GM12878 (cell line): ENCODE measurements around the gene ARHGAP26. TPM values are rescaled to one million over a fixed set of nuclear protein-coding genes. Genes with fewer than 3 reads are reported as not detected.
A peak's percentile ranks its signal among the peaks of the same experiment; 100 is the strongest.

Experiments
- ATAC-seq: fragments of 200-7000 bp; cut with Tn5 transposase; 3 replicates; pipeline ENCODE4 v1.9.1; 2020; ENCODE audit warnings: mild to moderate bottlenecking, moderate library complexity
- BruUV-seq: library from RNA; stranded (reverse); fragments of 400-500 nt; replicated peaks from 2 replicates; lab custom pipeline; 2021; lab: Mats Ljungman, UMichigan
- CTCF ChIA-PET: fragments of 300-600 bp; sonication (Branson Sonifier 250); formaldehyde crosslinking; extraction: SDS; loops from one replicate; lab custom pipeline; 2021; ENCODE audit warnings: inconsistent platforms; lab: Yijun Ruan, JAX
- POLR2A ChIA-PET: fragments of 350-600 bp; formaldehyde crosslinking; extraction: SDS; loops from one replicate; lab custom pipeline; 2021; ENCODE audit warnings: inconsistent platforms; lab: Charles Lee
- RAD21 ChIA-PET: fragments of 300-600 bp; sonication (Branson Sonifier 250); formaldehyde crosslinking; loops from one replicate; lab custom pipeline; 2023; ENCODE audit warnings: antibody characterized with exemption; ENCODE audit not compliant: unreplicated experiment; lab: Charles Lee
- SMC1A ChIA-PET: fragments of 300-600 bp; sonication (Branson Sonifier 250); formaldehyde crosslinking; loops from one replicate; lab custom pipeline; 2023; ENCODE audit not compliant: unreplicated experiment, uncharacterized antibody; lab: Charles Lee
- DNase-seq: peaks from one replicate; pipeline ENCODE4 v3.0.0-alpha.2; 2011; ENCODE audit warnings: low read depth, low spot score
- FAIRE-seq: peaks from 3 replicates; lab custom pipeline; 2011; peaks lifted over from hg19 to GRCh38; lab: Jason Lieb, UNC
- H2AFZ ChIP-seq: 2 replicates; pipeline ENCODE4 v1.6.0; 2011; ENCODE audit warnings: low read depth, low read length, control low read depth; ENCODE audit not compliant: control insufficient read depth
- H3K27ac ChIP-seq: 2 replicates; pipeline ENCODE4 v1.5.1; 2011; ENCODE audit warnings: control low read depth; ENCODE audit not compliant: control insufficient read depth, insufficient read depth
- H3K27me3 ChIP-seq, 2 experiments: replicated peaks in 1 of 2; 2 replicates each; pipeline versions ENCODE4 v1.6.0 to v1.6.1; 2011; ENCODE audit warnings: low read length in 1 of 2; ENCODE audit not compliant: control insufficient read depth in 2 of 2, insufficient read depth in 2 of 2
- H3K36me3 ChIP-seq, 2 experiments: 2 replicates each; pipeline ENCODE4 v1.5.1; 2011; ENCODE audit warnings: low read length in 1 of 2; ENCODE audit not compliant: control insufficient read depth in 2 of 2, insufficient read depth in 2 of 2
- H3K4me1 ChIP-seq: 2 replicates; pipeline ENCODE4 v1.6.1; 2011; ENCODE audit warnings: mild to moderate bottlenecking, low read length, moderate library complexity, mixed read lengths; ENCODE audit not compliant: control insufficient read depth, insufficient read depth
- H3K4me2 ChIP-seq: 2 replicates; pipeline ENCODE4 v1.6.0; 2011; ENCODE audit warnings: control low read depth; ENCODE audit not compliant: control insufficient read depth, insufficient read depth
- H3K4me3 ChIP-seq: fragments of 200-600 bp; sonication (generic); 2 replicates; pipeline ENCODE4 v1.5.1; 2016
- H3K79me2 ChIP-seq: 2 replicates; pipeline ENCODE4 v1.6.0; 2011; ENCODE audit warnings: low read length; ENCODE audit not compliant: control insufficient read depth, insufficient read depth
- H3K9ac ChIP-seq: 2 replicates; pipeline ENCODE4 v1.8.0; 2011; ENCODE audit warnings: low read length, control low read depth, mixed read lengths; ENCODE audit not compliant: control insufficient read depth, insufficient read depth
- H3K9me3 ChIP-seq: replicated peaks from 3 replicates; pipeline ENCODE4 v1.5.1; 2011; ENCODE audit warnings: mild to moderate bottlenecking, low read length; ENCODE audit not compliant: control insufficient read depth, insufficient read depth
- H4K20me1 ChIP-seq: 2 replicates; pipeline ENCODE4 v1.6.0; 2011; ENCODE audit not compliant: control insufficient read depth, insufficient read depth
- CBFB ChIP-seq: IDR thresholded peaks from 2 replicates; pipeline ENCODE4 v1.6.1; 2016; ENCODE audit warnings: antibody characterized with exemption, low read depth
- E2F4 ChIP-seq: IDR thresholded peaks from 2 replicates; pipeline ENCODE4 v1.6.1; 2012; ENCODE audit warnings: low read depth, low read length, improper control_type of control experiment
- EP300 ChIP-seq, 2 experiments: fragments of 150-350 bp in 1 of 2; IDR thresholded peaks; 2 replicates each; pipeline ENCODE4 v1.6.1; 2011 to 2012; ENCODE audit warnings: low read depth in 2 of 2, low read length in 2 of 2, borderline replicate concordance in 1 of 2, improper control_type of control experiment in 1 of 2, inconsistent platforms in 1 of 2; ENCODE audit not compliant: control insufficient read depth in 1 of 2
- GABPA ChIP-seq: IDR thresholded peaks from 2 replicates; pipeline ENCODE4 v1.6.1; 2014; ENCODE audit warnings: antibody characterized with exemption, low read depth, mild to moderate bottlenecking, inconsistent platforms
- IKZF1 ChIP-seq: fragments of 450-650 bp; conservative IDR thresholded peaks from 2 replicates; pipeline ENCODE4 v1.6.1; 2017; ENCODE audit warnings: antibody characterized with exemption, mild to moderate bottlenecking
- IKZF2 ChIP-seq, 2 experiments: fragments of 450-650 bp; IDR thresholded peaks; 2 replicates each; pipeline ENCODE4 v1.6.1; 2017; ENCODE audit warnings: mild to moderate bottlenecking in 2 of 2, moderate library complexity in 2 of 2
- JUNB ChIP-seq: IDR thresholded peaks from 2 replicates; pipeline ENCODE4 v1.6.1; 2016; ENCODE audit warnings: antibody characterized with exemption, mild to moderate bottlenecking
- MLLT1 ChIP-seq: fragments of 450-650 bp; IDR thresholded peaks from 2 replicates; pipeline ENCODE4 v1.6.1; 2016; ENCODE audit warnings: mild to moderate bottlenecking
- RB1 ChIP-seq: fragments of 450-650 bp; formaldehyde crosslinking; IDR thresholded peaks from 2 replicates; pipeline ENCODE4 v1.6.1; 2017; ENCODE audit warnings: mild to moderate bottlenecking, borderline replicate concordance
- RUNX3 ChIP-seq: IDR thresholded peaks from 2 replicates; pipeline ENCODE4 v1.6.1; 2012; ENCODE audit warnings: low read length, inconsistent platforms
- SRF ChIP-seq, 2 experiments: IDR thresholded peaks; 2 replicates each; pipeline ENCODE4 v1.6.1; 2011; ENCODE audit warnings: low read depth in 2 of 2, low read length in 2 of 2, mild to moderate bottlenecking in 1 of 2, moderate library complexity in 1 of 2
- TAF1 ChIP-seq: IDR thresholded peaks from 2 replicates; pipeline ENCODE4 v1.6.1; 2011; ENCODE audit warnings: mild to moderate bottlenecking, low read depth, low read length, borderline replicate concordance
- TCF7 ChIP-seq: IDR thresholded peaks from 2 replicates; pipeline ENCODE4 v1.6.1; 2014; ENCODE audit warnings: antibody characterized with exemption, borderline replicate concordance
- USF2 ChIP-seq: IDR thresholded peaks from 2 replicates; pipeline ENCODE4 v1.6.1; 2011; ENCODE audit warnings: low read depth, low read length, improper control_type of control experiment, borderline replicate concordance
- WGBS: methylation state at CpG from one replicate; pipeline ENCODE4 v1.1.6; 2016; ENCODE audit warnings: low lambda C conversion rate; ENCODE audit not compliant: insufficient replicate concordance, insufficient coverage; ENCODE audit errors: missing lambda C conversion rate; 5-methylcytosine and 5-hydroxymethylcytosine counted together
- in situ Hi-C: fragments of 300-500 bp; cut with MboI; formaldehyde crosslinking; loops from 9 replicates; pipeline ENCODE4 v1.14.3; 2018; ENCODE audit warnings: mixed read lengths
- intact Hi-C: fragments of 100-400 bp; cut with micrococcal nuclease; formaldehyde crosslinking; loops from one replicate; pipeline ENCODE4 v1.14.2; 2022; ENCODE audit not compliant: unreplicated experiment
- polyA plus RNA-seq, 11 experiments: library from polyadenylated mRNA; depleted of rRNA in 4 of 11; unstranded in 6 of 11; stranded (reverse) in 5 of 11; fragments of >200 nt; fragmentation: Nextera tagmentation in 4 of 11; fragmentation: Illumina TruSeq in 1 of 11; extraction: Ambion mirVana in 4 of 11; extraction: Trizol in 1 of 11; gene quantifications; 1 replicate in 1 of 11; 2 replicates in 10 of 11; pipeline versions ENCODE4 v1.2.1 to v1.2.3, GENCODE V29; 2011 to 2016; ENCODE audit warnings: inconsistent platforms in 2 of 11, missing spikeins in 2 of 11, low read depth in 1 of 11
- total RNA-seq, 4 experiments: library from RNA; depleted of rRNA in 3 of 4; stranded (reverse); fragments of >200 nt in 3 of 4; fragmentation: Illumina TruSeq in 1 of 4; extraction: Trizol in 1 of 4; gene quantifications; 2 replicates each; pipeline versions ENCODE4 v1.2.1 to v1.2.3, GENCODE V29; 2013 to 2021

The ARHGAP26 gene
- total and polyA plus RNA-seq, 10 of the 15 experiments (the other 5 are each of a cell fraction or from before 2014, with no cell fraction given), result 9.4 to 41.5 (median 19.3) TPM

GRCh38 chr5:143188083-143188482 lies 417.9 kb downstream of the ARHGAP26 start (continued):
- TF ChIP-seq CBFB (no peak), RUNX3 (peak; percentile 53), USF2 (no peak), SRF (IDR thresholded peaks at IDR 0.05; ENCODE audit: low read depth in 2 of 2, low read length in 2 of 2) (no peak), E2F4 (no peak)

GRCh38 chr5:143188692-143189091 lies 418.5 kb downstream of the ARHGAP26 start:
- RAD21 ChIA-PET, result interaction anchor here (0.8 to 10.8 kb wide), 22 partner anchors 11 to 215 kb away, joined by 3 to 227 read pairs (median 6); partner anchors contain the start of gene NR3C1
- BruUV-seq, result no TSS peak
- peaks cover 7% of the 10 kb centered on the region; the same call in 2 of the 3 replicates for H3K9me3 ChIP-seq
- no peaks in the 10 kb centered on the region; a peak in 1 of 4 replicates for H3K36me3 ChIP-seq
- peak overlapping the region; percentile 66 for H3K27ac ChIP-seq
- H3K27me3 ChIP-seq, result no peaks in the 10 kb centered on the region
- POLR2A ChIA-PET, result interaction anchor here (0.7 to 4.7 kb wide), 16 partner anchors 8 to 252 kb away, joined by 3 to 23 read pairs (median 6); no protein-coding TSS in a partner anchor
- intact Hi-C loops (no loop called here), in situ Hi-C loops (no loop called here)
- DNase-seq, result no peak
- SMC1A ChIA-PET, result interaction anchor here (0.6 to 12.3 kb wide), 35 partner anchors 7 to 639 kb away, joined by 3 to 193 read pairs (median 6); no protein-coding TSS in a partner anchor
- H4K20me1 ChIP-seq, result no peaks in the 10 kb centered on the region
- no peak overlapping the region for H3K9ac ChIP-seq
- H3K4me2 ChIP-seq, result peak overlapping the region; percentile 39; the same call in 1 of the 2 replicates
- peak; percentile 52 for ATAC-seq
- CTCF ChIA-PET, result interaction anchor here (0.6 to 8.7 kb wide), 16 partner anchors 11 to 1003 kb away, joined by 3 to 82 read pairs (median 4); no protein-coding TSS in a partner anchor
- FAIRE-seq, result no peak
- peak overlapping the region; percentile 35 for H2AFZ ChIP-seq
- H3K4me1 ChIP-seq, result peaks cover 47% of the 10 kb centered on the region
- no peak overlapping the region for H3K4me3 ChIP-seq
- WGBS, result 7% methylated on average over 3 of the region's 3 CpGs
- 0 out of 4 replicates have a peak, but pooled peaks of 1 of the 2 experiments have one; percentile 11 for TF ChIP-seq EP300 (IDR thresholded peaks at IDR 0.05; ENCODE audit: borderline replicate concordance in 1 of 2, control insufficient read depth in 1 of 2, low read depth in 2 of 2, low read length in 2 of 2)
- 0 out of 2 replicates have a peak, but pooled peaks have one; percentile 40 for TF ChIP-seq MLLT1
- TF ChIP-seq TAF1, result 0 out of 2 replicates have a peak, but pooled peaks have one; percentile 15
- TF ChIP-seq RB1, result no peak
- TF ChIP-seq IKZF1, result no peak
- TF ChIP-seq IKZF2 (IDR thresholded peaks at IDR 0.05), result 0 out of 4 replicates have a peak, but pooled peaks of 1 of the 2 experiments have one; percentile 15
- TF ChIP-seq RUNX3, result peak; percentile 14; the same call in 1 of the 2 replicates
- peak; percentile 9; the same call in 1 of the 2 replicates for TF ChIP-seq JUNB
- TF ChIP-seq GABPA, result no peak
- TF ChIP-seq TCF7, result 0 out of 2 replicates have a peak, but pooled peaks have one; percentile 4
- no peaks in the 10 kb centered on the region; the same call in 1 of the 2 replicates for H3K79me2 ChIP-seq
